Testis (tissue), 3 donors: ENCODE data around the gene ANKRD63. TPM values are rescaled to one million over a fixed set of nuclear protein-coding genes. Genes with fewer than 3 reads are reported as not detected.

Experiments used
- DNase-seq: peaks from one replicate; pipeline ENCODE4 v3.0.0-alpha.2; 2019
- H3K27ac ChIP-seq, 2 donors: fragments of 200-600 bp; sonication (generic); one replicate each; pipeline ENCODE4 v1.5.1; 2019
- H3K27me3 ChIP-seq: fragments of 200-600 bp; sonication (generic); one replicate; pipeline ENCODE4 v1.5.1; 2019
- H3K36me3 ChIP-seq: fragments of 200-600 bp; sonication (generic); one replicate; pipeline ENCODE4 v1.5.1; 2017; ENCODE audit warnings: low read depth; ENCODE audit errors: missing control alignments
- H3K4me1 ChIP-seq: fragments of 200-600 bp; sonication (generic); one replicate; pipeline ENCODE4 v1.5.1; 2019
- H3K4me3 ChIP-seq, 2 donors: fragments of 200-600 bp; sonication (generic); one replicate each; pipeline ENCODE4 v1.5.1; 2017 to 2019
- H3K9me3 ChIP-seq: fragments of 200-600 bp; sonication (generic); one replicate; pipeline ENCODE4 v1.5.1; 2017
- CTCF ChIP-seq, 3 experiments: fragments of 450-650 bp in 2 of 3; fragments of 200-600 bp in 1 of 3; sonication (generic) in 1 of 3; IDR thresholded peaks; one replicate each; pipeline ENCODE4 v1.5.1; 2016 to 2019; ENCODE audit warnings: antibody characterized with exemption in 3 of 3, mild to moderate bottlenecking in 2 of 3, moderate library complexity in 1 of 3
- POLR2A ChIP-seq: fragments of 450-650 bp; IDR thresholded peaks from one replicate; pipeline ENCODE4 v1.6.1; 2017; ENCODE audit warnings: antibody characterized with exemption, mild to moderate bottlenecking, moderate library complexity
- WGBS, 2 donors: methylation state at CpG; one replicate each; pipeline ENCODE4 v1.1.5; 2018; 5-methylcytosine and 5-hydroxymethylcytosine counted together
- intact Hi-C: fragments of 100-400 bp; cut with DNase I; formaldehyde crosslinking; loops from one replicate; pipeline ENCODE4 v1.15.1; 2023; ENCODE audit warnings: low total_unique reads
- polyA plus RNA-seq: library from polyadenylated mRNA; stranded (reverse); fragments of 350-450 nt; fragmentation: Illumina TruSeq; extraction: RNeasy Lipid Tissue Mini Kit (QIAGEN cat#74804); gene quantifications from one replicate; pipeline ENCODE4 v1.2.3, GENCODE V29; 2014; ENCODE audit warnings: low read depth, low replicate concordance; ENCODE audit not compliant: insufficient read depth
- total RNA-seq, 2 donors: library from RNA; depleted of rRNA; stranded (reverse); fragments of >200 nt; gene quantifications; one replicate each; pipeline ENCODE4 v1.2.3, GENCODE V29; 2016

Gene ANKRD63
- total and polyA plus RNA-seq, 3 donors from 2014 or later, result 3.1 to 11.8 TPM; not detected in 1

DNA sequence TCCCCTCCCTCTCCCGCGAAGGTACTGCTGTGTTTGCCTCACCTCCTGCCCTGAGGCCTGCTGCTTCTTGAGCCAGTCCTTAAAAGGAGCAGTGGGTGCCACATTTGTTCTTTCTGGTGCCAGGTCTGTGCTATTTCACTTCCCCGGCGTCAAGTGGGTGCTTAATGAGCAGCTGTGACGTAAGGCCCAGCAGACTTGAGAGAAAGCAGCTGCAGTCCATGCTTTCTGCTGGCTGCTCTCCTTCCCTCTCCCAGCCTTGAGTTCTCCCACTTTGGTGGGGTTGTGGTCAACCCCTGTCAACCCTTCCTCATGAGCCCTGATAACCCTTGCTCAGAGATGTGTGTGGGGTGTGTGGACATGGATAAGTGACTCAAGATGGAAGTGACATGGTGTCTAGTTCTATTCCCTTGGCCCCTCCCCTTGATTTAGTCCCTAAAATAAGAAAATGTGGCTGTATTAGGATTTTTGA is 47.5 kb upstream of the ANKRD63 start:
- no peaks in the 10 kb centered on the region for H3K9me3 ChIP-seq
- H3K27ac ChIP-seq, result no peak overlapping the region
- 72 to 75% methylated on average over 5 of the region's 5 CpGs for WGBS, 2 donors
- H3K36me3 ChIP-seq, result no peaks in the 10 kb centered on the region
- H3K4me1 ChIP-seq, result peaks cover 21% of the 10 kb centered on the region
- peak; percentile 47 for DNase-seq
- intact Hi-C loops, result no loop called here
- H3K27me3 ChIP-seq, result no peaks in the 10 kb centered on the region
- H3K4me3 ChIP-seq, result no peak overlapping the region
- TF ChIP-seq CTCF (IDR thresholded peaks at IDR 0.05), result no peak
- no peak for TF ChIP-seq POLR2A

DNA sequence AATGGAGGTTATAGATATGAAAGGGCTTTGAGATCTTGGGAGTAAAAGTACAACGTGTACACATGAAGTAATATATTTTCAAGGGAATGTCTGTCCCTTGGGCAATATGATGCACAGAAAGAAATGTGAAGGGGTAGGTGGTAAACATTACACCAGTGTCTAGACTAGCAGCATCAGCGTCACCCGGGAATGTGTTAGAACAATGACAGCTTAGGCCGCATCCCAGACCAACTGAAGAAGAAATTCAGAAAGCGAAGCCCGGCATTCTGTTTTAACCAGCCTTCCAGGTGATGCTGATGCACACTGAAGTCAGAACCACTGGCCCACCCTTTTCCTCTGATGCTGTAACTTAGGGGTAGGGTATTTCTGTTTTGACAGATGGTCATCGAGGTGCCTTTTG is 46.9 kb upstream of the ANKRD63 start:
- no peak overlapping the region for H3K27ac ChIP-seq
- DNase-seq, result no peak
- intact Hi-C loops, result no loop called here
- 78 to 88% methylated on average over 7 of the region's 7 CpGs for WGBS, 2 donors
- H3K4me1 ChIP-seq, result peaks cover 18% of the 10 kb centered on the region
- no peaks in the 10 kb centered on the region for H3K27me3 ChIP-seq
- TF ChIP-seq CTCF (IDR thresholded peaks at IDR 0.05) (no peak), POLR2A (no peak)
- H3K4me3 ChIP-seq, result no peak overlapping the region
- H3K9me3 ChIP-seq, result no peaks in the 10 kb centered on the region
- H3K36me3 ChIP-seq, result no peaks in the 10 kb centered on the region

GRCh38 chr15:40328751-40329150 is 45.9 kb upstream of the ANKRD63 start:
- H3K36me3 ChIP-seq, result no peaks in the 10 kb centered on the region
- H3K27me3 ChIP-seq, result no peaks in the 10 kb centered on the region
- no peak overlapping the region for H3K4me3 ChIP-seq
- 51 to 58% methylated on average over 5 of the region's 5 CpGs for WGBS, 2 donors
- no peaks in the 10 kb centered on the region for H3K9me3 ChIP-seq
- no peak for DNase-seq
- no peak overlapping the region for H3K27ac ChIP-seq
- peaks cover 16% of the 10 kb centered on the region for H3K4me1 ChIP-seq
- no peak for TF ChIP-seq CTCF (IDR thresholded peaks at IDR 0.05)
- no peak for TF ChIP-seq POLR2A
- intact Hi-C loops, result no loop called here

GRCh38 chr15:40328176-40328575 is 45.3 kb upstream of the ANKRD63 start:
- intact Hi-C loops, result no loop called here
- Histone ChIP-seq H3K4me1 (peaks cover 16% of the 10 kb centered on the region), H3K27ac (no peak overlapping the region), H3K4me3 (no peak overlapping the region), H3K36me3 (no peaks in the 10 kb centered on the region), H3K9me3 (no peaks in the 10 kb centered on the region), H3K27me3 (no peaks in the 10 kb centered on the region)
- 52 to 58% methylated on average over 3 of the region's 3 CpGs for WGBS, 2 donors
- DNase-seq, result no peak
- TF ChIP-seq CTCF (IDR thresholded peaks at IDR 0.05) (no peak), POLR2A (no peak)

- 54 to 68% methylated on average over 6 of the region's 6 CpGs for WGBS, 2 donors
- no peaks in the 10 kb centered on the region for H3K9me3 ChIP-seq
- no peaks in the 10 kb centered on the region for H3K36me3 ChIP-seq
- TF ChIP-seq CTCF (IDR thresholded peaks at IDR 0.05) (no peak), POLR2A (no peak)
- no peak overlapping the region for H3K27ac ChIP-seq
- no peak for DNase-seq
- peaks cover 16% of the 10 kb centered on the region for H3K4me1 ChIP-seq
- H3K27me3 ChIP-seq, result no peaks in the 10 kb centered on the region
- intact Hi-C loops, result no loop called here
- no peak overlapping the region for H3K4me3 ChIP-seq
These were observed 44.6 kb upstream of the ANKRD63 start for GRCh38 chr15:40327457-40327856.
